HG03045 (cell line): Measurements from ENCODE around the gene SFT2D3.

ENCODE experiments used
- ATAC-seq: cut with Tn5 transposase; IDR thresholded peaks from one replicate; pipeline ENCODE4 v1.9.1; 2021; ENCODE audit warnings: mild to moderate bottlenecking, moderate library complexity; ENCODE audit not compliant: unreplicated experiment

SFT2D3 gene

GRCh38 chr2:127701193-127701650 is at the start of gene SFT2D3:
TSS of gene SFT2D3 (plus strand) at chr2:127701497. CDS start at chr2:127701529, 32 bp downstream.
- peak; percentile 79 for ATAC-seq

GRCh38 chr2:127651971-127652550 is 49.2 kb upstream of the SFT2D3 start:
- no peak for ATAC-seq

DNA sequence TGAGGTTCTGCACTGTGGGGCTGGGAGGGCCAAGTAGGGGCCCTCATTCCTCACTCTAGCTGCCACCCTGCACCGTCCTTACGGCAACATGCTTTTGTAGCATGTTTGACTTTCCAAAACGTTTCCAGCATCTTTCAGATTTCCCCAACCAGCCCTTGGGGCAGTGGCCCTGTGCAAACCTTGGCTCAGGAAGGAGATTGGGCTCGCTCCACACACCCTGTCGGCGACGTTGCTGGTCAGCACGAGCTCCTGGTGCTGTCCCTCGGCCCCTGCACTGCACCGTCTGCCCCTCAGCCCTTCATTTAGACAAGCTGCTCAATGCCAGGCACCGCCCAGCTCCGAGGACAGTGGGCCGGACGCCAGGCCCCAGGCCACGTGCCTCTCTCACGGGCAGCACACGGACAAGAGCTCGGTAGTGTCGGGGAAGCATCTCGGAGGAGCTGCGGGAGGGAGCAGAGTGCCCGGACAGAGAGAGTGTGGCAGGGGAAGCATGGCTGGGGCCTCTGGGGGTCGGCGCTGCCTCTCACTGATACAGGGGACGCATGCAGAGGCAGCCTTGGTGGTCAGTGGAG is 48.4 kb upstream of the SFT2D3 start:
- no peak for ATAC-seq

DNA sequence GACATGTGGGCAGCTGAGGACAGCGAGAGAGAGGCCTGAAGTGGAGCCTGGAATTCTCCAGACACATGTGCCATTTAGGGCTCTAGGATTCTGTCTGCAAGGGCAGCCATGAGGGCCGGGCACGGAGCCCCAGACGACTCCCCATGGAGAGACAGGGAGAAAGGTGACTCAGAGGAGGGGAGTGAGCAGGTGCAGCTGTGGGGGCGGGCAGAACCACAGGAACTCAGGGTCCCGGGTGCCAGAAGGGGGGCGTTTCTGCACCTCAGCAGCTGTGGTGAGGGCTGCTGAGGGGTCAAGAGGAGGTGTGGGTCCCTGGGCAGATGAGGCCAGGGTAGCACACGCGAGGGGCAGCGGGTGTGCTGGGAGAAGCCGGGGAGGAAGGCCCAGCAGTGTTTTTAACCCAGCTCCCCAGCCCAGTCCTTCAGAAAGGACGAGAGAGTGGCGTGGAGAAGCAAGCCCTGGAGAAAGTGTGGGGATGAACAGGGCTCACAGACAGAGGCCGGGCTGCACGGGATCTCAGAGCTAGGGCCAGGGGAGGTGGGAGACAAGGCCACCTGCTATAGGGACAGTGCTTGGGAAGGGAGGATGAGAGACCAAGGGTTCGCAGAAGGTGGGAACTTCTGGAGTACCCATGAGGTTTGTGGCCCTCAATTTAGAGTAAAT is 47.7 kb upstream of the SFT2D3 start:
- no peak for ATAC-seq

DNA sequence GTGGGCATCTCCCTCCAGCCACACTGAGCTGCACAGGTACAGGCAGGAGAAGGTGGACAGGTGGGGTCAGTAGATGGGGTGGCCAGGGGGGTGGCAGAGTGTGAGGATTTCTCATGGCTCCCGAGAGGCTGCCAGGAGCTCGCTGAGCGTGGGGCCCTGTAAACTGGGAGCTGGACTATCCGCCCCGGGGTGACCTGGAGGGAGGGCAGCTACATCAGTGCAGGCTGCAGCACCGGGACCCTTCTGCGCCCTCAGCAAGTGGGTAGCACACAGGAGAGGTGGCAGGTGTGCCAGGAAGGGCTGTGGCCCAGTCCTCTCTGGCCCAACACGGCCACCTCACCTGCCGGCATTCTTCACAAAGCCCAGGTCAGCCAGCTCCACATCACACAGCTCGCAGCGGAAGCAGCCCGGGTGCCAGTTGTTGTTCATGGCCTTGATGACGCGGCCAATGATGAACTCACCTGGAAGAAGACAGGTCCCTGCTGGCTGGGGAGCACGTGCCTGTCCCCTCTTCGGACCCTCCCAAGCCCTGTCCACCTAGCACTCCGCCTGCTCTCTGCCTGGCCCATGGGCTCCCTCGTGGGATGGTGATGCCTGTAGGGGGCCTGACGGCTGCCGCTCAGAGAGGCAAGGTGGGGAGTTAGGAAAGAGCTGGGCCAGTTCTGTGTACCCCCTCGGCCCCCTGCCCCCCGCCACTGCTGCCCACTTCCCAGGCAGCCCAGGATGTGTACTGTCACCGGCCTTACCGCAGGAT is 47.0 kb upstream of the SFT2D3 start:
- no peak for ATAC-seq

DNA sequence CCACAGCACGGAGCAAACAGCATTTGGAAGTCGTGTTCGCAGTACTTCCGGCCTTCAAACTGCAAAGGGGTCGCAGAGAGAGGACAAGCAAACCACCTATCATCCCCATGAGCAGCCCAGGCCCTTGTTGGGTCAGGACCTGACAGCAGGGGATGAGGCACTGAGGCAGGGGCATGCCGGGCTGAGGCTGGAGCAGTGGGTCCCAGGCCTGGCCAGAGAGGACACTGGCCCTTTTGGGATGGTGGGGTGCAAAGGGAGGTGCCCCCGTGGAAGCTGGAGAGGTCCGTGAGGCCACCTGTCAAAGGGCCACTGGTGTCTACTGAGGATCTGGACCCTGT is 46.5 kb upstream of the SFT2D3 start:
- no peak for ATAC-seq

DNA sequence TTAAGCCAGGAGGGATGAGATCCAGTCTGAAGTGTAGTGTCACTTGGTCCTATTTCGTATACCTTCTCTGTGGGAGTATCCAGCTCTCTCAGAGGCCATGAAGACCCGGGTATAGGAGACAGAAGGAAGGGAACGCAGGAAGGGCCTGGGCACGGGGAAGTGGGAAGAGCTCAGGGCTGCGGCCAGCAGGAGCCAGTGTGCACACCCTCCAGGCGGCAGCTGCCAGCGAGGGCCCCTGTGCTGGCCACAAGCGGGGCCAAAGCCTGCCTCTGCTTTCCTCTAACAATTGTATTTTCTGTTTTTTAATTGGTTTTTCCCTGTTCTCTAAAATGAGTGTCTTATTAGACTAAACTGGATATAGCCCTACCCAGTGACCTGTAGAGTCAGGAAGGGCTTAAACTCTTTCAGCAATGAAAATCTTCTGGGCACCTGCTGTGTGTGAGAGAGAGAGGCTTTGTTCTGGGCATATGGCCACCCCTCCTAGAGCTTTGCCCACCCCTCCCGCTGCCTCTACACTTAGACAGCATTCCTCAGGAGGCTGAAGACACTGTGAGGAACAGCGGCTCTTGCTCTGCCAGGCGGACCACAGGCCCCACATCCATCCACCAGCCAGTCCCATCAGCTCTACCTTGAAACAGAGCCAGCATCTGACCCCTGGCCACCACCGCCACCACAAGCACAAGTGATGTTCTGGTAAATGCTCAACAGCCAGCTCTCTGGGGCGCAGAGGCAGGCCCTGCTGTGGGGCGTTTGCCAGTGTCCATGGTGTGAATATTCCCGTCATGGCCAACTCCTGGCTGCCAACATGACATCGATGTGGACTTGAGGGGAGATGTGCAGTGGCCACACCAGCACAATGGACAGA is 45.9 kb upstream of the SFT2D3 start:
- no peak for ATAC-seq

- no peak for ATAC-seq
Measured at GRCh38 chr2:127656569-127657231, 44.6 kb upstream of the SFT2D3 start.

DNA sequence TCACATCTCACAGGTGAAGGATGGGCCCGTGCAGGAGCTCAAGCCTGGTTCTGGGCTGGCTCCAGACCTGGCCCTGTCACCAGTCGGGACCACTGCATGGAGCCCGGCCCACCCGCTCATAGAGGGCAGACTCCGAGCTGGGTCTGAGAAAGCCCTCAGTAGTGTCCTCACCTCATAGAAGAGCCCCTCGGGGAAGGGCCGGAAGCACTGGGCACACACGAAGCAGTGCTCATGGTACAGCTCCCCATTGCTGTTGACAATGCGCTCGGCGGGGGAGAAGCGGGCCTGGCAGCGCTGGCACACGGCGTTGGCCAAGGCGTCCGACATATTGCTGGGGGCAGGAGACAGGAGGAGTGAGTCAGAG is 44.1 kb upstream of the SFT2D3 start:
- no peak for ATAC-seq

GRCh38 chr2:127658146-127658545 is 43.2 kb upstream of the SFT2D3 start:
- ATAC-seq = no peak

DNA sequence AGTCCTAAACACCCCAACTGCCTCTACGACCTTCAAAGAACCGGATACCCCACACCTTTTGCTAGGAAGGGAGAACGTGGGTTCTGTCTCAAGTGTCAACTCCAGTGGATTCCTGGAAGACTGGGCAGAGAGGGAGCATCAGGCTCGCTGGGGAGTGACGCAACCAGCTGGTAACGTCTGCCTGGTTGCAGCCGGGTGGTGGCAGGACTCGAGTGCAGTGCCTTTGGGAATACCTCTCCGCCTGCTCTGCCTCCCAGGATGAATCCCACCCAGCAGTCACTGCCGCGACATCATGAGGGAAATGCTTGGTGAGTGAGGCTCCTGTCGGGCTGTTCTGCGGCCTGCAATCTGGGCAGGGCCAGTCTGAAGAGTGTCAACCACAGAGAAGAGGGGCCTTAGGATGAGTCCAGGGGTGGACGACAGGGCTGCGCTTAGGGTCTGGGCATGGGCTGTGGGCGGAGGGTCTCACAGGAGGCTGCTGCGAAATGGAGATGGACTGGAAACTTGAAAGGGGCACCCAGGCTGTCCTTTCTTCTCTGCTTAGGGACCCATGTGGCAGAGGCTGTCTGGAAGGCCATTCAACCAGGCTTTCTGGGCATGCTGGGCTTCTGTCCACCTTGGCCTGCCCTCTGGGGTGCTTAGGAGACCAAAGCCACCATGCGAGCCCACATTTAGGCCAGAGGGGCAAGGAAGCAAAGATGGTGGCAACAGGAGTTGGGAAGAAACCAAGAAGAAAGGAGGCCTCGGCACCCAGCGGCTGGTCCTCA is 42.5 kb upstream of the SFT2D3 start:
- ATAC-seq = no peak

- ATAC-seq = no peak
Measured at GRCh38 chr2:127659408-127660290, 41.6 kb upstream of the SFT2D3 start.

- no peak for ATAC-seq
Measured at GRCh38 chr2:127660291-127660578, 41.1 kb upstream of the SFT2D3 start.

DNA sequence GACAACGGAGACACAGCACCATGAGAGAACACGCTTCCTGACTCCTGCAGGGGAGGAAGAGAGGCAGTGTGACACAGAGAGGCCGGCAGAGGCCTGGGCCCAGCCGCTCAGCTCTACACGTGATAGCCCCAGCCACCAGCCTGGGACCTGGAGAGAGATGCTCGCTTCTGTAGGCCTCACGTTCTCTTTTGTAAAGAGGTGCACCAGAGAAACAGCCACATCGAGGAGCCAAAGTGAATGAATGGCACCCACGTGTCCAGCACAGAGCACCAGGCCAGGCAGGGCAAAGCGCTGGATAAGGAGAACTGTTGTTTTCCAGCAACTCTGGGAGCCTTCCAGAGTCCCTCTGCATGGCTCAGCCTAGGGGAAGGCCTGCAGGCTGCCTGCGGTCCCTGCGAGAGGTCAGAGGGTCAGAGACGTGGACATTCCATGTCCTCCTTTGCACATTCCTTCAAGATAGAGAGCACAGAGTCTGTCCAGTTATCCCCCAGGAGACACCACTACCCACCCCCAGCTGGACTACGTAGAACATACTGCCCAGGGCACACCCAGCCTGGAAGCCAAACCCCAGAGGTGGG is 40.1 kb upstream of the SFT2D3 start:
- no peak for ATAC-seq

DNA sequence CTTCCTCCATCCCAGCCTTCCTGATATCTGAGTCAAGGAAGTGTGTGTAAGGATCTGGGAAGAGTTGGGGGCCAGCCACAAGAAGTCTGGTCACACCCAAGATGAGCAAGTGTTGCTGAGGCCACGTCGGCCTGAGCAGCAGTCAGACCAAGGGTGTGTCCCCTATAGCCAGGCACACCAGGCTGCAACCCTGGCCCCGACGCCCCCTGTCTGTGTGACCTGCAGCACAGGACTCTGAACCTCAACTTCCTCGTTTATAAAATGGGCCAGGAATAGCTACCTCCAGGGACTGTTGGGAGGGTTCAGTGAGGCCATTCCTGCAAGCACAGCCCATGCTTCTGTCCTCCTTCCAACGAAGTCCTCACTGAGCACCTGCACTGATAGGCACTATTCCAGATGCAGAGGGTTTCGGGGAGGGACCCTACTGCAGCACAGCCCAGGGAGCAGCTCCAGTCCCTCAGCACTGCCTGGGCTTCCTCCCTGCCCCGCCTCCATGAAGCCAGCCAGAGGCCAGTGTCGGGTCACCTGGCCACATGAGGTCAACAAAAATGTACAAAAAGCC is 39.3 kb upstream of the SFT2D3 start:
- ATAC-seq = no peak

DNA sequence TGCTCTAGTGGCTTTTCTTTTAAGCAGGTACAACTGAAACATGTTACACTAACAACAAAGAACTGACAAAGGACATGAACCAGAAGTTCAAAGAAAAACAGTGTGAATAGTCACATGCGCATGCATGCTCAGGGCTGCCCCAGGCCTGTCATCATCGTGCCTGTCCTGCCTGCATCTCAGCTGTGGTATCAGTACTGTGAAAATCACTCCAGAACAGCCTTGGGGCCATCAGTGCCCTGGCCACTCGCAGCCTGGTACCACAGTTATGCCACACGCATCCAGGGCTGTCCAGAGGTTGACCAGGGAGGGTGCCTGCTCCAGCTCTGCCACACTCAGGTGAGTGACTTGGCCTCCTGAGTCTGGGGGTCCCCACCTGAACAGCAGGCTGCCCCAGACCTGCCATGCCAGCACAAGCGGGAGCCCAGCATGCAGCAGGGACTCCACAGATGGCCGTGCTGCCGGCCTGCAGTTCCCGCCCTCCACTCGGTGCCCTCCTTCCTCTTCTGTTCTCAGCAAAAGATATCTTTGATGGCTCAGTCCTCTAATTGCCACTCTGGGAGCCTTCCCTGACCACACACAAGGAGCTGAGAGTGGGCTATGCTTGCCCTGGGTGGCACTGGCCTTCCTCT is 38.2 kb upstream of the SFT2D3 start:
- ATAC-seq = no peak

- ATAC-seq = no peak
Measured at GRCh38 chr2:127663566-127664064, 37.7 kb upstream of the SFT2D3 start.
